ENCODE results near the gene METTL26.

METTL26 gene

DNA sequence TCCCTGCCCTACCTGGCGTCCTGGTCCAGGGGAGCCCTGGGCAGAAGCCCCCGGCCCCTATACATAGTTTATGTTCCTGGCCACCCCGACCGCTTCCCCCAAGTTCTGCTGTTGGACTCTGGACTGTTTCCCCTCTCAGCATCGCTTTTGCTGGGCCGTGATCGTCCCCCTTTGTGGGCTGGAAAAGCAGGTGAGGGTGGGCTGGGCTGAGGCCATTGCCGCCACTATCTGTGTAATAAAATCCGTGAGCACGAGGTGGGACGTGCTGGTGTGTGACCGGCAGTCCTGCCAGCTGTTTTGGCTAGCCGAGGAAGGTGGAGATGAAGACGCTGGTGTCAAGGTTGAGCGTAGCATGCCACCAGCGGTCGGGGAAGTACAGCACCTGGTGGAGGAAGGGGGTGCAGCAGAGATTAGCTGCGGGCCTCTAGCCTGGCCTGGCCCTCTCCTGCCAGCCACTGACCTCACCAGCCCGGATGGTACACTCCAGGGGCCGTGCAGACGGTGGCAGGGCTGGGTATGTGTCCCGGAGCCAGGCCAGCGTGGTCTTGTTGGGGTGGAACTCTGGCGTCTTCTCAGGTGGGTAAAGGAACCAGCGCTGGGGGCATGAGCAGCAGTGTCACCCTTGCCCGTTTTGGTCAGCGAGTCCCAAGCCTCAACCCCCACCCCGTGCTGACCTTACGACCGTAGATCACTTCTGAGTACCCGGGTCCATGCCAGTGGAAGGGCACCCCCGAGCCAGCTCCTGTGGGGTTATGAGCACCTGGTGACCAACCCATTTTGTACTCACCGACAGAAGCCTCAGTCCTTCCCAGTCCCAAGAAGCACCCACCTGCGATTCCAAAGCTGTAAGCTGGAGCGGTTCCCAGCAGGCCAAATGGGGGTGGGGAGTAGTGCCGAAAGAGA is 46.6 kb upstream of the METTL26 start:
- TF ChIP-seq CTCF (IDR thresholded peaks at IDR 0.05; ENCODE audit: insufficient read depth, low read length, poor library complexity, severe bottlenecking), result no peak
- no peak for DNase-seq (ENCODE audit: extremely low read depth, insufficient read length)
- H3K27me3 ChIP-seq (replicated peaks; ENCODE audit: control insufficient read depth, insufficient read depth, low read length), result no peaks in the 10 kb centered on the region
- H3K4me3 ChIP-seq (replicated peaks; ENCODE audit: low read depth, low read length), result peak overlapping the region; percentile 77
- H3K36me3 ChIP-seq (ENCODE audit: control insufficient read depth, insufficient read depth, low read length), result peaks cover 37% of the 10 kb centered on the region

DNA sequence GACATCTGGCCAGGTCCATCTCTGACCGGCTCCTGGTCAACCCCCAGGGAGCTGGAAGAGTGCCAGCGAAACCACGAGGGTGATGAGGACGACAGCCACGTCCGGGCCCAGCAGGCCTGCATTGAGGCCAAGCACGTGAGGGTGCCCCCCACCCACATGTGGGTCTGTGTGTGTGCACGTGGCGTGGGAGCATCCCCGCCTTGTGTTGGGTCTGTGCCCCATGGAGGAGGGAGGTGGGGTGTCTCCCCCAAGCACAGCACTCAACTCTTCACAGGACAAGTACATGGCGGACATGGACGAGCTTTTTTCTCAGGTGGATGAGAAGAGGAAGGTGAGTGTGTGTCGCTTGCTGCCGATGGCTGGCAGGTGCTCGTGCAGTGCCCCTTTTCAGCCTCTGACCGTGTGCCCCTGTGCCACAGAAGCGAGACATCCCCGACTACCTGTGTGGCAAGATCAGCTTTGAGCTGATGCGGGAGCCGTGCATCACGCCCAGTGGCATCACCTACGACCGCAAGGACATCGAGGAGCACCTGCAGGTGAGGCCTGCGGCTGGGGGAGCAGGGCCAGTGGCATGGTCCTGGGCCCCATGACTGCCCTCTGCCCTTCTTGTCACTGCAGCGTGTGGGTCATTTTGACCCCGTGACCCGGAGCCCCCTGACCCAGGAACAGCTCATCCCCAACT is 45.8 kb upstream of the METTL26 start:
- TF ChIP-seq CTCF (IDR thresholded peaks at IDR 0.05; ENCODE audit: insufficient read depth, low read length, poor library complexity, severe bottlenecking), result no peak
- no peaks in the 10 kb centered on the region for H3K27me3 ChIP-seq (replicated peaks; ENCODE audit: control insufficient read depth, insufficient read depth, low read length)
- H3K4me3 ChIP-seq (replicated peaks; ENCODE audit: low read depth, low read length), result peak overlapping the region; percentile 79
- peaks cover 30% of the 10 kb centered on the region for H3K36me3 ChIP-seq (ENCODE audit: control insufficient read depth, insufficient read depth, low read length)
- DNase-seq (ENCODE audit: extremely low read depth, insufficient read length), result no peak

DNA sequence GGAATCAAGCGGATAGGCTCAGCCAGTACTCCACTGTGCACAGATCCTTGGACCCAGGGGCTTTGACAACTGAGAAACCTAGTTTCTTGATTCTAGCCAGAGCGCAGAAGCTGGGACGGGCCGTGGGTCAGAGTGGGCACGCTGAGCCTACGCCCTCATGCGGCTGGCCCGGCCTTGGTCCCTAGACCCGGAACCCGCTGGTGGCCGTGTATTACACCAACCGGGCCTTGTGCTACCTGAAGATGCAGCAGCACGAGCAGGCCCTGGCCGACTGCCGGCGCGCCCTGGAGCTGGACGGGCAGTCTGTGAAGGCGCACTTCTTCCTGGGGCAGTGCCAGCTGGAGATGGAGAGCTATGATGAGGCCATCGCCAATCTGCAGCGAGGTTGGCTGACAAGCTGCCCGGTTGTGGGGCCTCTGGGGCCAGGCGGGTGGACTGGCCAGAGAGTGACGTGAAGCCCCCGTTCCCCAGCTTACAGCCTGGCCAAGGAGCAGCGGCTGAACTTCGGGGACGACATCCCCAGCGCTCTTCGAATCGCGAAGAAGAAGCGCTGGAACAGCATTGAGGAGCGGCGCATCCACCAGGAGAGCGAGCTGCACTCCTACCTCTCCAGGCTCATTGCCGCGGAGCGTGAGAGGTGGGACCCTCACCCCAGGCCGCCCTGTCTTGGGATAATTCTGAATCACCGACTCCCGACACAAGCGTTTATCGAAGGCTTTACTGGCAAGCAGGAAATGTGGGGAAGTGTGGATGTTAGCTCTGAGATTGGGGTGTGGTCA is 45.1 kb upstream of the METTL26 start:
- peak overlapping the region; percentile 79 for H3K4me3 ChIP-seq (replicated peaks; ENCODE audit: low read depth, low read length)
- DNase-seq (ENCODE audit: extremely low read depth, insufficient read length), result no peak
- H3K36me3 ChIP-seq (ENCODE audit: control insufficient read depth, insufficient read depth, low read length), result peaks cover 24% of the 10 kb centered on the region
- H3K27me3 ChIP-seq (replicated peaks; ENCODE audit: control insufficient read depth, insufficient read depth, low read length), result no peaks in the 10 kb centered on the region
- TF ChIP-seq CTCF (IDR thresholded peaks at IDR 0.05; ENCODE audit: insufficient read depth, low read length, poor library complexity, severe bottlenecking), result peak; percentile 21

DNA sequence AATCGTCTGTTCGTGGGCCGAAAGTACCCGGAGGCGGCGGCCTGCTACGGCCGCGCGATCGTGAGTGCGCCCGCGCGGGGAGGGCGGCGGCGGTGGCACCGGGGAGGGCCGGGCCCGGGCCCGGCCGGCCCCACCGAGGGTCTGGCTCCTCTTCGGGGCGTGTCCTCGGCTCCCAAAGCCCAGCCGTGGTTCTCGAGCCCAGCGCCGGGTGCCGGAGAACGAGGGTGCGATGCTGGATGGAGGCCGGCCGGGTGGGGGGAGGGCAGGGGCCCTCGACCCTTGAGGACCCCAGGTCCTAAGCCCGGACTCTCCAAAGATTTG is 44.5 kb upstream of the METTL26 start:
- DNase-seq (ENCODE audit: extremely low read depth, insufficient read length), result no peak
- TF ChIP-seq CTCF (IDR thresholded peaks at IDR 0.05; ENCODE audit: insufficient read depth, low read length, poor library complexity, severe bottlenecking), result no peak
- no peaks in the 10 kb centered on the region for H3K27me3 ChIP-seq (replicated peaks; ENCODE audit: control insufficient read depth, insufficient read depth, low read length)
- peaks cover 20% of the 10 kb centered on the region for H3K36me3 ChIP-seq (ENCODE audit: control insufficient read depth, insufficient read depth, low read length)
- peak overlapping the region; percentile 79 for H3K4me3 ChIP-seq (replicated peaks; ENCODE audit: low read depth, low read length)

GRCh38 chr16:679814-680624 is 43.9 kb upstream of the METTL26 start, which contains the start of gene STUB1:
Gene STUB1, plus strand, starts transcription at chr16:680410. Its CDS starts 116 bp downstream, at chr16:680526.
- peak; percentile 90 for DNase-seq (ENCODE audit: extremely low read depth, insufficient read length)
- Histone ChIP-seq H3K4me3 (replicated peaks; ENCODE audit: low read depth, low read length) (peak within 1 kb of the TSS; percentile 79), H3K27me3 (replicated peaks; ENCODE audit: control insufficient read depth, insufficient read depth, low read length) (no peaks in the 10 kb centered on the region), H3K36me3 (ENCODE audit: control insufficient read depth, insufficient read depth, low read length) (peaks cover 17% of the 10 kb centered on the region)
- no peak for TF ChIP-seq CTCF (IDR thresholded peaks at IDR 0.05; ENCODE audit: insufficient read depth, low read length, poor library complexity, severe bottlenecking)

All from GM06990 (cell line).